AG09309 (cell line): ENCODE data around the gene MIOX.

ENCODE experiments used
- DNase-seq: peaks from one replicate; pipeline ENCODE4 v3.0.0-alpha.2; 2010; ENCODE audit warnings: low read depth
- H3K4me3 ChIP-seq: 2 replicates; pipeline ENCODE4 v1.5.1; 2011; ENCODE audit warnings: mild to moderate bottlenecking, low read depth, low read length, moderate library complexity; ENCODE audit not compliant: control insufficient read depth
- TF ChIP-seq, protein P1 (sequence below): IDR thresholded peaks from 2 replicates; pipeline ENCODE4 v1.5.1; 2011; ENCODE audit warnings: mild to moderate bottlenecking, low read depth, low read length, inconsistent platforms; ENCODE audit not compliant: insufficient read depth, control insufficient read depth; ENCODE audit errors: missing control alignments

MIOX gene

DNA sequence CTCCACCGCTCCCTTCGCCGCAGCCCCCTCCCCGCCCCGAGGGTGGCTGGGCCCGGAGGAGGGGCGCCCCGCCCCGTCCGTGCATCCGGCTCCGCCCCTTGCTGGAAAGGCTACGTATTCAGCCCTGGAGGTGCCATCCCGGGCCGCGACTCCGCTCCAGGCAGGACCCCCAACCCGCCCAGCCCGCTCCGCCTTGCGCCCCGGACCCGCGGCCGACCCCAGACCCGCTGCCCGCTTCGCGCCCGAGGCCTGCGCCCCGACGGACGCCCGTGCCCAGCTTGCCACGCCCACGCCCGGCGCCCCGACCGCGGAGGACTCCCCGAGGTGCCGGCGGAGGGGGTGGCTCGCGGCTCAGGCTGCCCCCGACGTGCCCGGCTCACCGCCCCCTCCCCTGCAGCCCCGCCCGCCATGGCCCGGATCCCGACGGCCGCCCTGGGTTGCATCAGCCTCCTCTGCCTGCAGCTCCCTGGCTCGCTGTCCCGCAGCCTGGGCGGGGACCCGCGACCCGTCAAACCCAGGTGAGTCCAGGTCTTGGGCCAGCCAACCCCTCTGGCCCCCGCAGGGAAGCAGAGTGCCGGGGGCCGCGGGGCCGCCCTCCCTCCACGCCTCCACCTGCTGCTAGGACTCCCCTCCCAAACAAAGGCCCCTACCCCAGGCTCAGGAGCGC, 5.1 kb upstream of the MIOX start, which contains the start of gene ADM2:
Gene ADM2, plus strand, starts transcription at position 104 of the 667 bp plus-strand sequence. Its CDS starts 305 bp downstream, at position 409.
- DNase-seq = no peak
- TF ChIP-seq, protein P1, sequence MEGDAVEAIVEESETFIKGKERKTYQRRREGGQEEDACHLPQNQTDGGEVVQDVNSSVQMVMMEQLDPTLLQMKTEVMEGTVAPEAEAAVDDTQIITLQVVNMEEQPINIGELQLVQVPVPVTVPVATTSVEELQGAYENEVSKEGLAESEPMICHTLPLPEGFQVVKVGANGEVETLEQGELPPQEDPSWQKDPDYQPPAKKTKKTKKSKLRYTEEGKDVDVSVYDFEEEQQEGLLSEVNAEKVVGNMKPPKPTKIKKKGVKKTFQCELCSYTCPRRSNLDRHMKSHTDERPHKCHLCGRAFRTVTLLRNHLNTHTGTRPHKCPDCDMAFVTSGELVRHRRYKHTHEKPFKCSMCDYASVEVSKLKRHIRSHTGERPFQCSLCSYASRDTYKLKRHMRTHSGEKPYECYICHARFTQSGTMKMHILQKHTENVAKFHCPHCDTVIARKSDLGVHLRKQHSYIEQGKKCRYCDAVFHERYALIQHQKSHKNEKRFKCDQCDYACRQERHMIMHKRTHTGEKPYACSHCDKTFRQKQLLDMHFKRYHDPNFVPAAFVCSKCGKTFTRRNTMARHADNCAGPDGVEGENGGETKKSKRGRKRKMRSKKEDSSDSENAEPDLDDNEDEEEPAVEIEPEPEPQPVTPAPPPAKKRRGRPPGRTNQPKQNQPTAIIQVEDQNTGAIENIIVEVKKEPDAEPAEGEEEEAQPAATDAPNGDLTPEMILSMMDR = no peak
- peak within 1 kb of the TSS; percentile 60 for H3K4me3 ChIP-seq

- TF ChIP-seq, protein P1 = no peak
- no peak for DNase-seq
- H3K4me3 ChIP-seq = peak overlapping the region; percentile 60
These were observed 4.3 kb upstream of the MIOX start for GRCh38 chr22:50482107-50483074.

- DNase-seq = no peak
- H3K4me3 ChIP-seq = peak overlapping the region; percentile 60
- TF ChIP-seq, protein P1 = no peak
These were observed 3.6 kb upstream of the MIOX start for GRCh38 chr22:50483106-50483505.

GRCh38 chr22:50483556-50483955, 3.1 kb upstream of the MIOX start:
- H3K4me3 ChIP-seq = no peak overlapping the region; the same call in 1 of the 2 replicates
- DNase-seq = no peak
- TF ChIP-seq, protein P1 = no peak

GRCh38 chr22:50483977-50484853, 2.4 kb upstream of the MIOX start:
- H3K4me3 ChIP-seq = no peak overlapping the region
- TF ChIP-seq, protein P1 = no peak
- DNase-seq = no peak
